ENCODE measurements around the gene ZDHHC6.
A peak's percentile ranks its signal among the peaks of the same experiment; 100 is the strongest.
"Not testable (repeated sequence)": the region's sequence is repeated elsewhere in the genome, so short reads cannot be mapped to it uniquely, and the experiment has no call there.

ZDHHC6 gene, protein sequence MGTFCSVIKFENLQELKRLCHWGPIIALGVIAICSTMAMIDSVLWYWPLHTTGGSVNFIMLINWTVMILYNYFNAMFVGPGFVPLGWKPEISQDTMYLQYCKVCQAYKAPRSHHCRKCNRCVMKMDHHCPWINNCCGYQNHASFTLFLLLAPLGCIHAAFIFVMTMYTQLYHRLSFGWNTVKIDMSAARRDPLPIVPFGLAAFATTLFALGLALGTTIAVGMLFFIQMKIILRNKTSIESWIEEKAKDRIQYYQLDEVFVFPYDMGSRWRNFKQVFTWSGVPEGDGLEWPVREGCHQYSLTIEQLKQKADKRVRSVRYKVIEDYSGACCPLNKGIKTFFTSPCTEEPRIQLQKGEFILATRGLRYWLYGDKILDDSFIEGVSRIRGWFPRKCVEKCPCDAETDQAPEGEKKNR

DNA sequence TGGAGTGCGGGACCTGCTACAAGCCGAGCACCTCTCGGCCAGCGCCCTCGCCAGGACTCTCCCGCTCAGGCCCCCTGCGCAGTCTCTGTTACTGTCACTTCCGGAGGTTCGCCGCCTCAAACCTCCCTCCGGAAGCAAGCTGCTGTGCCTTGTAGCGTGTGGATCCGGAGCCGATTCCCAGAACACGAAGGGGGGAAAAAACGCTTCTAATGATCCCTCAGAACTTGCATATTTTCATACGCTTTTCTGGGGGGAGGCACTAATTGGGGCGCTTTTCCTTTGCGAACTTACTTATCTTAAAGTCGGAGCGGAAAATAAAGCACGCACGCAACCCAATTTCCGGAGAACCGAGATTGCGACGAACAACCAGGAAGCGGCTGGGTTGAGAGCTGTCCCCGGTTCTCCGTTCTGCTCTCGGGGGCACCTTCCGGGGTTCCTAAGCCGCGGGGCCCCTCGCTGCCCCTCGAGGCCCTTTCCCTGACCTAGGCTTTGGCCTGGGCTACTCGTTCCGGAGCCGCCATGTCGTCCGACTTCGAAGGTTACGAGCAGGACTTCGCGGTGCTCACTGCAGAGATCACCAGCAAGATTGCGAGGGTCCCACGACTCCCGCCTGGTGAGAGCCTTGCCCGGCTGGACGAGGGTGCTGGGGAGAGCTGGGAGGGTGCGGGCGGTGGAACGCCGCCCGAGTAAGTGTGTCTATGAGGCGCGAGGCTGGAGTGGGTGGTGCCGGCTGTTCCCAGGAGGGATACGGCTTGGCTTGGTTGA lies at the start of gene ZDHHC6, which contains the start of gene VTI1A:
Gene ZDHHC6 (minus strand): TSS at position 60 of the 765 bp plus-strand sequence. CDS start 1,478 bp downstream, outside the sequence.
Gene VTI1A (plus strand): TSS at position 361 of the 765 bp plus-strand sequence. CDS start 159 bp downstream, at position 520.
- peak; percentile 64 for DNase-seq (ENCODE audit: low read depth)

DNA sequence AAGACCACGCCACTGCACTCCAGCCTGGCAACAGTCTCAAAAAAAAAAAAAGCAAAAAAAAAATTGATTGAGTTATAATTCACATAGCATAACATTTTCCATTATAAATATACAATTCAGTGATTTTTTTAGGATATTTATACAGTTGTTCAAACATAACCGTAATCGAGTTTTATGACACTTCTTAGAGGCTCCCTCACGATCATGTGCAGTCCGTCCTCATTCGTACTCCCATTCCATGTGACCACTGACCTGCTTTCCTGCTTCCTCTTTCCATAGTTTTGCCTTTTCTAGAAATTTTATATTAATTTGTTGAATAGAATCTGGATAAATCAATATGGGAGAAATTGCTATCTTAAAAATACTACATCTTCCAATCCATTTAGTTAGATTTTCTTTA lies 46.0 kb upstream of the ZDHHC6 start:
- no peak for DNase-seq (ENCODE audit: low read depth)

DNA sequence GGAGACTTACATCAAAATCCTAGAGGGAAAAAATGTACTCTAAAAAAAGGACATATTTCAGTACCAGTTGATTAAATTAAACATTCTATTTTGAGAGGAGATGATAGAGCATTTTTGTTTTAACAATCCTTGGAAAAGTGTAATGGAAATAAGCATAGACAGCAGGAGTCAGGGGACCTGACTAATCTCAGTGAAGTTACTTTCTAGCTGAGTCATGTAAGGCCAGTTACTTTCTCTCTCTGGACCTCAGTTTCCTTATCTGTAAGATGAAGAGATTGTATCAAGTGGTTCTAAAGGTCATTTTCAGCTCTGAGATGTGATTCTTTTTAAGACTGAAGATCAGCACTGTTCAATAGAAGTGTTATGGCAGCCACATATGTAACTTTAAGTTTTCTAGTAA lies 44.4 kb upstream of the ZDHHC6 start:
- DNase-seq (ENCODE audit: low read depth): no peak

DNA sequence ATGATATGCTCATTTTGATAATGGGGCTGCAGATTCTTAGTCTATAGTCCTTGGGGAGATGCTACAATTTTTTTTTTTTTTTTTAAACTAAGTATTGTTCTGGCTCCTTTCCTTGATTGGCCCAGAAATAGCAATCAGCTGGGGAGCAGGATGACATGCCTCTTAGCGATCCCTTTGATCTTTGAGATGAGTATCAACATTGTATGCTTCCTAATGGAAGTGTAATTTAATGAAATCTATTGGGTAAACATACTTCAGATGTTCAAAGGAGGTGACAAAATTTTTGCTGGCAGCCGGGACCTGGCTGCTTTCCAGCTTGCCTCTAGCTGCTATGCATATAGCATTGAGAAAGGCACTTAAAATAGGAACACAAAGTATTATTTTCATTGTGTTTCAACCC lies 43.8 kb upstream of the ZDHHC6 start:
- no peak for DNase-seq (ENCODE audit: low read depth)

DNA sequence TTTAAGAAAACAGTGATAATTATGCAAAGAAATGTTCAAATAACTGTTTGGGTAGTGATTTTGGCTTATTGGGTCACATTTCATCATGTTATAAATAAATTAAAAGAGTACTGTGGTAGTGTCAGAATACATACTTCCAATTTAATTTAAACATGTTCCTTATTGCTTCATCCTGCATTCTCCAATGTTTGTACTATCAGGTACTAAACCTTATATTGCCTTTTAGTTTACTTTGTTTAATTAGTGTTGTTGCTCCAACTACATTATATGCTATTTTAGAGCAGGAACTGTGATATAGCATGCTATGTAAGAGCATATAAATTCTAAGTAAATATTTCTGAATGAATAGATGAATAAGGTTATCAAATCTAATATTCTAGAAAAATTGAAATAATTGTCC lies 41.2 kb upstream of the ZDHHC6 start:
- no peak for DNase-seq (ENCODE audit: low read depth)

DNA sequence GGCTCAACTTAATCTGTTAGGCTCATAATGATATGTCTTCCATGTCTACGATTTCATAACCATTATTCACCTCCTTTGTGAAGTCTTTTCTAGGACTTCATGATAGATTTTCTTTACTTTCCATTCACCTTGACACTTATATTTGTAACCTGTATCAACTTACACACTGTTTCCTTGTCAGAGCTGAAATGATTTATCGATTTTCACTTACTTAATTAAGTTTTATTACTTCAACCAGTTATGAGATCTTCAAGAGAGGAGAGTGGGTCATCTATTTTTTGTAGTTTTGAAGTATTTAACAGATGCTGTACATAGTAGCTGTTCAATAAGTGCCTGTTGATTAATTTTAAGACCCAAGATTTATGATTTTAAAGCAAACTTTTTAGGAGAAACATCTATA lies 37.7 kb upstream of the ZDHHC6 start:
- no peak for DNase-seq (ENCODE audit: low read depth)

DNA sequence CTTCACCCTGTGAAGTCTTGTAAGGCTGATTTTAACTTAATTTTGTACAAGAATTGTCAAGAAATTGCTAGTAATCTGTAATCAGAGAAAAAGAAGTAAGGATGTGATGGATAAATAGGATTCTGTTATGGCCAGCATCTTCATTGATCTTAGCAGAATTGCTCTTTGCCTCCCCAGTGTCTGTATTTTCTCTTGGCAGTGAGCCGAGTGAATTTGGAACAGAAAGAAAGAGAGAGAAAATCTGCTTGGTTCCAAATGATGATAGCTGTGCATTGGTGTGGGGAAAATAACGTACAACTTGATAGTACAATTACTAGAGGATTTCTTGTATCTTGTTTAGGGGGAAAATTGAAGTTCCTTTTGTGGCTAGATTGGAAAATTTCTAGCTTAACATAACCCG lies 34.9 kb upstream of the ZDHHC6 start:
- no peak for DNase-seq (ENCODE audit: low read depth)

DNA sequence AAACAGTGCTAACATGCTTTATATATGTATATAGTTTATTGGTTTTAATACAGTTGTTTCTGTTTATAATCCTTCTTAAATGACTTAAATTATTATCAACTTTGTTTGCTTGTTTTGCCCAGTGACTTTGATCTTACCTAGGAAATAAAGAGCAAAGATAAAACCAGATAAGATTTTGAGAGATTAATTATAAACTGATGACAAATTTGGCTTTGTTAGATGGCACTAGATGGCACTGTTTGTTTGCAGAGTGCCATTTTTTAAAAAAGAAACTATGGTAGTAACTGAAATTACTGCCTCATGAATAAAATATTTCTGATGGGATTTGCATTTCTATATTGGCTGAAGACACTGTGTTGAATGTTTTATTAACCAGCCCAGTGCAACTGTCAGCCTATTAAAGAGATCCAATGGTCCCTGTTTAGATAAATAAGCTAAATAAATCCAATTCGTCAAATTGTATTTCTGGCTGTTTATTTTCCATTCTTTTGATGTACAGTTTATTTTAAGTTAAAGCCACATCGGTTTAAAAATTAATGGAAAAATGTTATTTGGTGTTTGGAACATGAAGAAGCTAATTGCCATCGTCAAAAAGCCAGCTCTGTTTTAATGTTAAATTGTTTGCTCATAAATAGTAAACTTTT lies 29.0 kb upstream of the ZDHHC6 start:
- no peak for DNase-seq (ENCODE audit: low read depth)

DNA sequence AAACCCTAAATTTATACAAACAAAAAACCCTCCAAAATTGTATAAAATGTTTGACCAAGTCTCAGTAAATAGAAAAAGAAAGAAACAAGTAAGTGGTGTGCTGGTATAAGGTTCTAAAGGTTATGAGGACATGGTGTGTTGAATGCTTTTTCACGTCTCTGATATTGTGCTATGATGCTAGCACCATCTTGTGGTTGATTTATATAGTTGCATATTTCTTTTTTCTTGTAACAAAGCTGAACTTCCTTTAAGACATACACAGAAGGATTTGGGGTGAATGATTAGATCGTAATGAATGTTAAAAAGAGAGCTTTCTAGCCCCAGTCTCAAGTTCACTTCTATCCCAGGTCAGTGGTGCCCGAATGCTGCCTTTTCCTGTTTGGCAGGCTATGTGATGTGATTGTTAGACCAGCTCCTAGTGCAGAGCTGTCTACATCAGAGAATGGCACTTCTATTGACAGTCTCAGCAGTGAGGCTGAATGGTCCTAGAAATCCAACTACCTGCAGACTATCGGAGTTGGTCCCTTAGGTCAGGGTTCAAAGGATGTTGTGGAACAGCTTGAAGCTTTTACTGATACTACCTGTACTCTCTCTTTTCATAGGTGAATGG lies 25.3 kb upstream of the ZDHHC6 start:
- DNase-seq (ENCODE audit: low read depth): no peak

DNA sequence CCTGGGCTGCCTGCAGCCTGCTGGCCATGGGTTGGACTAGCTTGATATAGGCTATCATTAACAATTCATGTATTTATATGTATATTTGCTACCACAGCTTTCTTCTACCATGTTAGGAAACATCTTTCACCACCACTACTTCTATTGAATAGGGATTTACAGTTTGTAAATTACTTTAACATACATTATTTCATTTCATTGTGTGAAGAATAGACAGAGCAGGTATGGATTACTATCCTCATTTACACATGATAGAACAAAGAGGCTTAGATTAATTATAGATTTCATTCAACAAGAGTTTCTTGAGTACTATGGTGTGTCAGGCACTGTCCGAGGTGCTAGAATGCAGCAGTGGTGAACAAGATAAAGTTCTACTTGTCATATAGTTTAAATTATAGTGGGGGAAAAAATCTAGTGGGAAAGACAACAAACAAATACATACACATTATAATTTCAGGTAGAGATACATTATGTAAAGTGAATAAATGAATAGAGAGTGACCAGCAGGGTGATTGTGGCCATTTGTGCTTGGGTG lies 20.9 kb upstream of the ZDHHC6 start:
- no peak for DNase-seq (ENCODE audit: low read depth)

DNA sequence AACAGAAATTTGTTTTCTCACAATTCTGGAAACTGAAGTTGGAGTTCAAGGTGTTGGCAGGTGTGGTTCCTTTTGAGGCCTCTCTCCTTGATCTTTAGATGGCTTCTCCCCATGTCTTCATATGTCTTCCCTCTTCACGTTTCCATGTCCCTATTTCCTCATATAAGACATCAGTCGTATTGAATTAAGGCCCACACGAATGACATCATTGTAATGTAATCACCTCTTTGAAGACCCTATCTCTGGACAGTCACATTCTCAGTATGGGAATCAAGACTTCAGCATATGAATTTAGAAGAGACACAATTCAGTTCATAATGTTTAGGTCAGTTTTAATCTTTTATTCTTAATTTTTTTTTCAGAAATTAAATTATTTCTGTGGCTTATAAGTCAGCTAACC lies 20.1 kb upstream of the ZDHHC6 start:
- no peak for DNase-seq (ENCODE audit: low read depth)

DNA sequence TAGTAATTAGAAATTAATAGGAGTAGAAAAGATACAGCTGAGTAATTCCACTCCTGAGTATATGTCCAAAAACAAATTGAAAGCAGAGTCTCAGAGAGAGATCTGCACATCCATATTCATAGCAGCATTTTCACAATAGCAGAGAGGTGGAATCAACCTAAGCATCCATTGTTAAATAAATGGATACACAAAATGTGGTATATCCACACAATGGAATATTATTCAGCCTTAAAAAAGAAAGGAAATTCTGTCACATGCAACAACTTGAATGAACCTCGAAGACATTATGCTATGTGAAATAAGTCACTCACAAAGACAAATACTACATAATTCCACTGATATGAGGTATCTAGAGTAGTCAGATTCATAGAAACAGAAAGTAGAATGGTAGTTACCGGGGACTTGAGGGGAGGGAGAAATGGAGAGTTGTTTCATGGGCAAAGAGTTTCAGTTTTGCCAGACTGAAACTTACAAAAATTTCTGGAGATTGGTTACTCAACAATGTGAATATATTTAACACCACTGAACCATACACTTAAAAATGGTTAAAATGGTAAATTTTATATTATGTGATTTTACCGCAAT lies 18.7 kb upstream of the ZDHHC6 start:
- DNase-seq (ENCODE audit: low read depth): no peak

DNA sequence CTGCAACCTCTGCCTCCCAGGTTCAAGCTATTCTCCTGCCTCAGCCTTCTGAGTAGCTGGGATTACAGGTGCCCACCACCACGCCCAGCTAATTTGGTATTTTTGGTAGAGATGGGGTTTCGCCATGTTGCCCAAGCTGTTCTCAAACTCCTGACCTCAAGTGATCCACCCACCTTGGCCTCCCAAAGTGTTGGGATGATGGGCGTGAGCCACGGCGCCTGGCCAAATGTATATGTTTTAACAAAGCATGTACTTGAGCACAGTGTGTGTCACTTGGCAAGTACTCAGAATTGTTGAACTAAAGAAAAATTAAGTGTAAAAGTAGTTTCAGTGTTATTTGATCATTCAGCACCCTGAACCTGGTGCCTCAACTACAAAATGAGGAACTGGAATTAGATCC lies 17.4 kb upstream of the ZDHHC6 start:
- DNase-seq (ENCODE audit: low read depth): not testable (repeated sequence)

DNA sequence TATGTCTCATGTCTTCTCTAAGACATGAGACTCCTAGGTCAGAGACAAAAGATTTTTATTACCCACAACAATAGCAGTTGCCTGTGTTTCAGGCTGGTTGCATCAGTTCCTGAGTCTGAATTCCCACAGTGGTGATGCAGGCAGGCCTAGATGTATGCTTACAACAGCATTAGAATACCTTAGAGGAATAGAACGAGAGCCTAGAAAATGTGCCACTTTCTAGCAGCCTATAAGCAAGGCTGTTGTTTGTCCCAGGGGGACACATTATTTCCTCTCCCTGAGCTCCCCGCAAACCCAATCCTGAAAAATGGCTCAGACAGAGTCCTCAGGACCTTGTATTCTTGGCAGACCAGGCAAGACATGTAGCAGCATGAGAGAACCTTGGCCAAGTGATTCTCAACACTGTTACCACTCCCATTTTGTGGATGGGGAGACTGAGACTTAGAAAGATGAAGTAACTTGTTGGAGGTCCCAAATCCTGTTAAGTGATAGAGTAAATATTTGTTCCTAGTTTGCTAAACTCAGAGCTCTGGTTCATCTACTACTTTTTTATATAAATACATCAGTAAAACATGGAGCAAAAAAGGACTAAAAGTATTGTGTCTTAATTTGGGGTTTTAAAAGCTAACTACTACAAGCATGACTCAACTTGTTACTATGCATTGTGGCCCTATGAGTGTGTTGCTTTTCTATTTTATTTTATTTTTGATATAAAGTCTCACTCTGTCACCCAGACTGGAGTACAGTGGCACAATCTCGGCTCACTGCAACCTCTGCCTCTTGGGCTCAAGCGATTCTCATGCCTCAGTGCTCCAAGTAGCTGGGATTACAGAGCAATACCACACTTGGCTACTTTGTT lies 14.5 kb upstream of the ZDHHC6 start:
- DNase-seq (ENCODE audit: low read depth): no peak

DNA sequence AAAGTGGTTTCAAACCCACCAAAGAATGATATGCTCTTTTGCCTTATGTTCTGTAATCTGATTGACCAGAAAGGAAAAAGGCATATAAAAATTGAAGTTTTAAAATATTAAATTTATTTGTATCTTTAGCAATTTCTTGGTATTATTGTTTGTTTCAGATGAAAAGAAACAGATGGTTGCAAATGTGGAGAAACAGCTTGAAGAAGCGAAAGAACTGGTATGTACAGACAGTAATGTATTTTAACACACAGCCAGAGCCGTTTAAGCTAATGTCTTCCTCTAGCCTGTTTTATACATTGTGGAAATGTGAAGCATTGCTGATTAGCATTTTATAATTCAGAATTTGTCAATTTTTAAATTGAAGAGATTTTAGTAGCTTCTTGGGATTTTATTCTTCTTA lies 13.7 kb upstream of the ZDHHC6 start:
- DNase-seq (ENCODE audit: low read depth): no peak

DNA sequence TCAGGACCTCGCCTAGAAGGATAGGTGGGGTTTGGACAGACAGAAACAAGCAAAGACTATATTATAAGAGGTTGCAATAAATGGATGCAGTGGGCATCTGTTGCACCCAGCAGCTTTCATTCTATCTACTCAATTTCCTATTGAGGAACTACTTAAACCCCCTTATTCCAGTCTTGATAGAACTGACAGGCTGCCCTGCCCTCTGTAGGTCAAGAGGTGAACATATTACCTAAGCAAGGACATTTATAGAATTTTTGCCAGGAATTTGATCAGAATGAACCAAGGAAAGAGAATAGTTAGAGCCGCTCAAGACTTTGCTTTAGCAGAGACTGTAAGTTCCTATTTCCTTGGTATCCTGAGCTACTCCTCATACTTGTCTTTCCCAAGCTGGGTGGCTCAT lies 9.8 kb upstream of the ZDHHC6 start:
- no peak for DNase-seq (ENCODE audit: low read depth)

DNA sequence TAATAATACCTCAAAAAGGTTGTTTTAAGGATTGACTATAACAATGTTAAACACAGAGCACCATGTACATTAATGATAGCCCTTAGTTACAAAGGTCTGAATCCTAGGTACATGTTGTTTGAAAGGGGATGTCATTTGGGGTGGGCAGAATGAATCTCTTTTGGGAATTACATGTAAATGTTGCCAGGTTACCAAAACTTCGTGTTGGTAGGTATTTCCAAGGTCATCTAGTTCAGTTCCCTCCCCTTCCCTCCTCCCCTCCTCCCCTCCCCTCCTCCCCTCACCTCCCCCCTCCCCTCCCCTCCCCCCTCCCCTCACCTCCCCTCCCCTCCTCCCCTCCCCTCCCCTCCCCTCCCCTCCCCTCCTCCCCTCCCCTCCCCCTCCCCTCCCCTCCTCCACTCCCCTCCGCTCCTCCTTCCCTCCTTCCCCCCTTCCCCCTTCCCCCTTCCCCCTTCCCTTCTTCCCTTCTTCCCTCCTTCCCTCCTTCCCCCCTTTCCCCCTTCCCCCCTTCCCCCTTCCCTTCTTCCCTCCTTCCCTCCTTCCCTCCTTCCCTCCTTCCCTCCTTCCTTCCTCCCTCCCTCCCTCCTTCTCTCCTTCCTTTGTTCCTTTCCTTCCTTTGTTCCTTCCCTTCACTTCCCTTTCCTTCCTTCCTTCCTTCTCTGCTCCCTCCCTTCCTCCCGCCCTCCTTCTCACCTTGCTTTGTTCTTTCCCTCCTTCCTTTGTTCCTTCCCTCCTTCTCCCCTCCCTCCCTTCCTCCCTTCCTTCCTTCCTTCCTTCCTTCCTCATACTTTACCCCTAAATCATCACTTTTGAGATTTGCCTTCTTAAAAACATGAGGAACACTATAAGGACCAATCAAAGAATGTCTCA lies 8.4 kb upstream of the ZDHHC6 start:
- no peak for DNase-seq (ENCODE audit: low read depth)

DNA sequence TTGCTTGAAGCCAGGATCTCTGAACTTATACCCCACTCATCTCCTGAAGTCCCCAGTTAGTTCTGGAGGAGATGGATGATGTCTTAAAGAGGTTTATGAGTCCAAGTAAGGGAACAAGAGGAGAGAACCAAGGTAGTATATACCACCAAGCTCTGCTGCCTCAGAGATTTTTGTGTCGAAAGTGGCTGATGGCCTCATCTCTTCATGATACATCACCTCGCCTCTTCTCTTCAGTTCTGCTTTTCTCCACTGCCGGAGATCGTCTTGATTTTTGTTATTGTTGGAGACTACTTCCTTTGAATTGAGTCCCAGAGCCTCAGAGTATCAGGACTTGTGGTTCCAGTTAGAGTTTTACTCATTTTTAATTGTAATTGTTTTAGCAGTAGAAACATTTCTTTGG lies 2.2 kb upstream of the ZDHHC6 start:
- no peak for DNase-seq (ENCODE audit: low read depth)

DNA sequence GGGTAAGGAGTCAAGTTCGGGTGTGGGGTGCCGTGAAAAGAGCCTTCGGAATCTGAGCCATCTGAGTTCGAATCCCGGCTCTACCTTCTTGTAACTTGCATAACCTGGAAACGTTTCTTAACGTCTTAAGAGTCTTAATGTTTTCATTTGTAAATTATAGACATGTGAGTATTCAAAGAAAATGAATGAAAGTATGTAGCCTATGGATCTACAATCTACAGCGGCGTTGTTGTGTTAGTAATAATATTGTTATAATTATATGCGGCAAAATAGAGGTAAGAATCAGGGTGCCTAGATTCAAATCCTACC lies 860 bp upstream of the ZDHHC6 start:
- DNase-seq (ENCODE audit: low read depth): no peak

Measured in stimulated activated CD8-positive, alpha-beta memory T cell treated with anti-CD3 and anti-CD28 coated beads, Interleukin-15, amount 100 ng/mL, for 24 hours (primary cell).